ENCODE data around the gene TDRD1.

GRCh38 chr10:114255227-114255626 is 76.1 kb downstream of the TDRD1 start:
- TF ChIP-seq CTCF (IDR thresholded peaks at IDR 0.05 in 4 of 5, conservative IDR thresholded peaks at IDR 0.05 in 1 of 5) (no peak), POLR2A (IDR thresholded peaks at IDR 0.05) (no peak)

Measured in gastrocnemius medialis (tissue), 4 donors.